HEK293T (cell line): ENCODE measurements around the gene KLHDC4.
"Not testable (repeated sequence)": the region's sequence is repeated elsewhere in the genome, so short reads cannot be mapped to it uniquely, and the experiment has no call there.

Source experiments
- ARNT ChIP-seq: fragments of 450-650 bp; IDR thresholded peaks from 2 replicates; pipeline ENCODE4 v1.6.1; 2017; ENCODE audit warnings: mild to moderate bottlenecking
- BHLHE40 ChIP-seq: fragments of 450-650 bp; IDR thresholded peaks from 2 replicates; pipeline ENCODE4 v1.6.1; 2016; ENCODE audit warnings: mild to moderate bottlenecking, moderate library complexity, borderline replicate concordance
- FOXA1 ChIP-seq: fragments of 450-650 bp; IDR thresholded peaks from 2 replicates; pipeline ENCODE4 v1.6.1; 2016; ENCODE audit warnings: mild to moderate bottlenecking

GRCh38 chr16:87773836-87774235 lies 8.1 kb upstream of the KLHDC4 start:
- not testable (repeated sequence) for TF ChIP-seq BHLHE40, ARNT, FOXA1
